Osteocyte (in vitro differentiated cells): Measurements from ENCODE around the gene CCDC88C. TPM values are rescaled to one million over a fixed set of nuclear protein-coding genes. Genes with fewer than 3 reads are reported as not detected.

ENCODE experiments used
- DNase-seq: peaks from one replicate; pipeline ENCODE4 v3.0.0; 2021; ENCODE audit warnings: mixed read lengths; ENCODE audit not compliant: unreplicated experiment; ENCODE audit errors: extremely low spot score
- H3K27ac Mint-ChIP-seq: one replicate; pipeline ENCODE4 v1.8.0; 2021; ENCODE audit warnings: mild to moderate bottlenecking, mixed read lengths; ENCODE audit not compliant: unreplicated experiment
- H3K27me3 Mint-ChIP-seq: one replicate; pipeline ENCODE4 v1.8.0; 2021; ENCODE audit warnings: mixed read lengths; ENCODE audit not compliant: unreplicated experiment
- H3K36me3 Mint-ChIP-seq: one replicate; pipeline ENCODE4 v1.8.0; 2021; ENCODE audit warnings: mixed read lengths; ENCODE audit not compliant: unreplicated experiment
- H3K4me1 Mint-ChIP-seq: one replicate; pipeline ENCODE4 v1.8.0; 2021; ENCODE audit warnings: mixed read lengths; ENCODE audit not compliant: unreplicated experiment
- H3K4me3 Mint-ChIP-seq: one replicate; pipeline ENCODE4 v1.8.0; 2021; ENCODE audit warnings: mild to moderate bottlenecking, moderate library complexity, mixed read lengths; ENCODE audit not compliant: unreplicated experiment
- H3K9me3 Mint-ChIP-seq: one replicate; pipeline ENCODE4 v1.8.0; 2021; ENCODE audit warnings: mixed read lengths; ENCODE audit not compliant: unreplicated experiment
- CTCF ChIP-seq: fragments of 200-600 bp; sonication (generic); IDR thresholded peaks from 2 replicates; pipeline ENCODE4 v1.5.0; 2021; ENCODE audit warnings: antibody characterized with exemption, mild to moderate bottlenecking, moderate library complexity
- total RNA-seq: library from RNA; stranded (reverse); gene quantifications from 2 replicates; pipeline ENCODE4 v1.2.1, GENCODE V29; 2021

Gene CCDC88C
- total RNA-seq, 1 donor from 2014 or later: 1.4 TPM

GRCh38 chr14:91258011-91258618 is 159.5 kb downstream of the CCDC88C start:
- no peak for TF ChIP-seq CTCF

GRCh38 chr14:91257328-91258010 is 160.2 kb downstream of the CCDC88C start:
- DNase-seq: no peak
- H3K4me3 Mint-ChIP-seq: no peak overlapping the region
- H3K4me1 Mint-ChIP-seq: no peaks in the 10 kb centered on the region
- H3K36me3 Mint-ChIP-seq: no peaks in the 10 kb centered on the region
- TF ChIP-seq CTCF: no peak
- peaks cover 15% of the 10 kb centered on the region for H3K27me3 Mint-ChIP-seq
- no peaks in the 10 kb centered on the region for H3K9me3 Mint-ChIP-seq
- H3K27ac Mint-ChIP-seq: no peak overlapping the region

More at GRCh38 chr14:91258011-91258618, 159.5 kb downstream of the CCDC88C start:
- DNase-seq: no peak
- Mint-ChIP-seq H3K9me3 (no peaks in the 10 kb centered on the region), H3K27me3 (peaks cover 16% of the 10 kb centered on the region), H3K4me1 (no peaks in the 10 kb centered on the region), H3K4me3 (no peak overlapping the region), H3K36me3 (no peaks in the 10 kb centered on the region), H3K27ac (no peak overlapping the region)

- Mint-ChIP-seq H3K9me3 (no peaks in the 10 kb centered on the region), H3K27me3 (peaks cover 15% of the 10 kb centered on the region), H3K4me1 (no peaks in the 10 kb centered on the region), H3K36me3 (no peaks in the 10 kb centered on the region), H3K4me3 (no peak overlapping the region), H3K27ac (no peak overlapping the region)
- no peak for DNase-seq
- no peak for TF ChIP-seq CTCF
Observed at GRCh38 chr14:91256661-91257060, 161.0 kb downstream of the CCDC88C start.

- TF ChIP-seq CTCF: no peak
- no peak overlapping the region for H3K4me3 Mint-ChIP-seq
- H3K4me1 Mint-ChIP-seq: peaks cover 7% of the 10 kb centered on the region
- peaks cover 15% of the 10 kb centered on the region for H3K27me3 Mint-ChIP-seq
- no peaks in the 10 kb centered on the region for H3K9me3 Mint-ChIP-seq
- DNase-seq: no peak
- no peaks in the 10 kb centered on the region for H3K36me3 Mint-ChIP-seq
- H3K27ac Mint-ChIP-seq: no peak overlapping the region
Observed at GRCh38 chr14:91255026-91255695, 162.5 kb downstream of the CCDC88C start.

- H3K4me1 Mint-ChIP-seq: peaks cover 10% of the 10 kb centered on the region
- H3K27ac Mint-ChIP-seq: no peak overlapping the region
- no peaks in the 10 kb centered on the region for H3K9me3 Mint-ChIP-seq
- no peak for TF ChIP-seq CTCF
- no peak for DNase-seq
- no peaks in the 10 kb centered on the region for H3K36me3 Mint-ChIP-seq
- H3K4me3 Mint-ChIP-seq: peak overlapping the region; percentile 67
- H3K27me3 Mint-ChIP-seq: peaks cover 15% of the 10 kb centered on the region
Observed at GRCh38 chr14:91254461-91254860, 163.2 kb downstream of the CCDC88C start.
